COLO668 (cell line): ENCODE data around the gene NTM.

ENCODE experiments used
- DNase-seq: peaks from one replicate; lab custom pipeline; 2025; ENCODE audit not compliant: unreplicated experiment; lab: John Stamatoyannopoulos, UW

NTM gene

GRCh38 chr11:131906963-131907362, 536.5 kb downstream of the NTM start:
- no peak for DNase-seq

- no peak for DNase-seq
Measured at GRCh38 chr11:131907371-131907770, 537.0 kb downstream of the NTM start.

GRCh38 chr11:131908316-131908715, 537.9 kb downstream of the NTM start:
- no peak for DNase-seq

DNA sequence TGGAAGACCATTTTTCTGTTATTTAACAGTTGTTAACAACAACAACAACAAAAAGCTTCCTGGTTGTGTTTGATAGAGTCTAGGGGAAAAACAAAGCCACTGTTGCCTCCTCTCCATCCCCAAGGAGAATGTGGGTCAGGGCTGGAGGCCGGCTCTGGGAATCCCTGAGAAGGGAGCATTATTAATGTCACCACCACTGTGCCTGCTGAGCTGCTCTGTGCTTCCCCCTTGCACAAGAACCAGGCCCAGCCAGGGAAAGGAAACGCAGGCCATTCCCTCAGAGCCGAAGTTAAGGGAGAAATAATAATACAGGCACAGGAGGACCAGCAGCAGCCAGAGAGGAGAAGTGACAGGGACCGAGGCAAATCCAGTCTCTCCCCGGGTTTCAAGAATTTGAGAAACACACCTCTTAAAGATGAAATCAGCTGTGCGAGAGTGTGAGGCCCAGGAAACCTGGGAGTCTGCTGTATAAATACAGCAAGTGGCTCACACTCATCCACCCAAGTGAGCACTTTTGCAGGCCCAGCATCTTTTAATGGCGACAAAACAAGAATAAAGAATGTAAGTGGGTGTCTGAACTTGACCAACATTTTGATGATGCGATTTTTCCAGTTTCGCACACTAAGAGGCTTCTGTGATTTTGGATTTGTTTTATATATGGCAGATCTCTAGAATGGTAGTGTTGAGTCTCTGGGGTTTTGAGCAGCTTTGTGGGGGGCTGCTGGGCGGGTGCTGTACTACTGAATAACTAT, 539.2 kb downstream of the NTM start:
- DNase-seq = no peak

DNA sequence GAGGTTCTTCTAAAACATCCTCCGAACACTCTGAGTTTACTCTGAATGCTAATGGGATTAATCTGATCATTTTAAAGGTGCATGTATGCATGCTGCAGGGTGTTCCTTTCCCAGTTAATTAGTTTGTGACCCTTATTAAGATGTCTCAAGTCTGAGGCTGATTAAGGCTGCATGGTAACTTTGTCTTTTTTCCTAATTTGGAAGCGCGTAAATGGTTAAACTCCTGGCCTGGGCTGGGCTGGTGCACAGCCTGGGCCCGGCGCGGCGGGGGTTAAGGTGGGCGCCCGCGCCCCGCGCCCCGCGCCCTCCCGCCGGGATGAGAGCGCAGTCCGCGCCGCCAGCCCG, 539.7 kb downstream of the NTM start:
- DNase-seq = no peak

DNA sequence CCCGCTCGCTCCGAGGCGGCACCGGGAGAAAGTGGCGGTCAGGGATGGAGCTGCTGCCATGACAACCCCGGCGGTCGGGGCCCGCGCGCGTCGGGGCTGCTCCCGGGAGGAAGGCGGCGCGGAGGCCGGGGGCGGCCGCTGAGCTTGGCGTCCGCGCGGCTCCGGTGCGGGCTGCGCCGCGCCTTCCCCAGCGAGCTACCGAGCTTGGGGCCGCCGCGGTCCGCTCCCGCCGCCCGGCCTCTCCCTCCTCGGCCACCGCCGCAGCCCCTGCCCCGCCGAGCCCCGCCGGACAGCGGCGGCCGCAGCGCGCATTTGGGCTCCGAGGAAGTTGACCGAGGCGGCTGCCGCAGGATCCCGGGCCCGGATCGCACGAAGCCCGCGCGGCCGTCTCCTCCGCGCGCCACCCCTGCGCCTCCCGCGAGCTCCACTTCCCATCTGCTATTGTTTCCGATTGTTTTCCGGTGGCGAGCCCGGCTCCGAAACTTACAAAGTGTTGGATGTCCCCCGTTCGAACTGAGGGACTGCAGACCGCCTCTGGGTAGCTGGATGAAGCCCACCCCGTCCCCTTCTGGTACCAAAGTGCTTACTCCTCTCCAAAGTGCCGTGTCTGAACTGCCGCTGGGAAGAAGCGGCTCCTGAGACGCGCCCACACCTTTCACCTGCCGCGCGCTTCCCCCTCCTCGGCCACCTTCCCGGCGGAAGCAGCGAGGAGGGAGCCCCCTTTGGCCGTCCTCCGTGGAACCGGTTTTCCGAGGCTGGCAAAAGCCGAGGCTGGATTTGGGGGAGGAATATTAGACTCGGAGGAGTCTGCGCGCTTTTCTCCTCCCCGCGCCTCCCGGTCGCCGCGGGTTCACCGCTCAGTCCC, 540.3 kb downstream of the NTM start:
- peak; percentile 77 for DNase-seq

DNA sequence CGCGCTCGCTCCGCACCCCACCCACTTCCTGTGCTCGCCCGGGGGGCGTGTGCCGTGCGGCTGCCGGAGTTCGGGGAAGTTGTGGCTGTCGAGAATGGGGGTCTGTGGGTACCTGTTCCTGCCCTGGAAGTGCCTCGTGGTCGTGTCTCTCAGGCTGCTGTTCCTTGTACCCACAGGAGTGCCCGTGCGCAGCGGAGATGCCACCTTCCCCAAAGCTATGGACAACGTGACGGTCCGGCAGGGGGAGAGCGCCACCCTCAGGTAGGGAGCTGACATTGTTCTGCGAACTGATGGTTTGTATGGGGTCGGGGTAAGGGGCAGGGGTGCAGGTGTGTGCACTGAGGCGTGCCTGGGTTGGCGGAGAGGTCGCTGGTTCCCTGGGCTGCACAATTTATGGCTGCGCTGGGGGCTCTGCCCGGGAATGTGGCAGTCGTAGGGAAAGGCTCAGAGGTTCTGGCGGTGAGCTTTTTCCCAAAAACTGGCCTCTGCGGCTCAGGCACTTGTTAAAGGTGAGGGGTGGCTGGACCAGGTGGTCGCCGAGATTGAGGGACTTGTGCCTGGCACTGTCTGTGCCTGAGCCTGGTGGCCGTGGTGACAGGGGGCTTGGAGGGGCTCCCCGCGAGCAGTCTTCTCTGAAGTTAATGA, 541.1 kb downstream of the NTM start:
- peak; percentile 48 for DNase-seq

- DNase-seq = no peak
Measured at GRCh38 chr11:131912134-131912533, 541.7 kb downstream of the NTM start.

DNA sequence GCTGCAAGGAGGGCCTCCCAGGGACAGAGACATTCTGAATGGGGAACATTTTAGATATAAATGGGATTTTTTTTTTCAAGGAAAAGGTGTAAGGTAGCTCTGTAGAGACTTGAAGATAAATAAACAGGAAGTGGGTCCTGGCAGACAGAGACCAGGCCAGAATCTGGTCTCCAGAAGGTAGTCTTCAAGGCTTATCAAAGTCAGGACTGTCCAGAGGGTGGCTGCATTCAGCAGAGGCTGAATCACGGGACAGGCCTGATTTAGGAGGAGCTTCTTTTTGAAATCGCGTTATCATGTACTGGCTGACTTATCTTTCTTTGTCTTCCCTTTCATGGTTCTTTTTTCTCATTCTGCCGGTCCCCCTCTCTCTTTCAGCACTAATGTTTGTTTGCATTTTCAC, 542.9 kb downstream of the NTM start:
- no peak for DNase-seq

DNA sequence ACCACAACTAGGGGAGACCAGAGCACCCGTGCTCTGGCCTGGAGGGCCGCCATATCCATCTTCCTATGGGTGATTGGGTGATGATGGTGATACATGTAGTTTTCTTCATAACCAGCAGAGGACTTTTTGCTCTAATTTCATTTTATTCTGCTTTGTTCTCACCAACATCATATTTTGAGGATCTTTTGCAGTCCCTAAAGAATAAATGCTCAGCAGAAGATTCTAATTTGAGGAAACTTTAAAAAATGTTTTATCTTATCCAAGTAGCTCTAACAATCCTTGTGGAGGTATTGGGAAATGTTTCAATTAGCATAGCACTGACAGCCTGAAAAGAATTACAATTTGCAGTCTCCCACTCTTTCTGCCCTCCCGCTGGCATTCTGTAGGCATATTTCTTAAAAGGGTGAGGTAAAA, 544.0 kb downstream of the NTM start:
- DNase-seq = no peak

GRCh38 chr11:131916638-131917037, 546.2 kb downstream of the NTM start:
- no peak for DNase-seq

DNA sequence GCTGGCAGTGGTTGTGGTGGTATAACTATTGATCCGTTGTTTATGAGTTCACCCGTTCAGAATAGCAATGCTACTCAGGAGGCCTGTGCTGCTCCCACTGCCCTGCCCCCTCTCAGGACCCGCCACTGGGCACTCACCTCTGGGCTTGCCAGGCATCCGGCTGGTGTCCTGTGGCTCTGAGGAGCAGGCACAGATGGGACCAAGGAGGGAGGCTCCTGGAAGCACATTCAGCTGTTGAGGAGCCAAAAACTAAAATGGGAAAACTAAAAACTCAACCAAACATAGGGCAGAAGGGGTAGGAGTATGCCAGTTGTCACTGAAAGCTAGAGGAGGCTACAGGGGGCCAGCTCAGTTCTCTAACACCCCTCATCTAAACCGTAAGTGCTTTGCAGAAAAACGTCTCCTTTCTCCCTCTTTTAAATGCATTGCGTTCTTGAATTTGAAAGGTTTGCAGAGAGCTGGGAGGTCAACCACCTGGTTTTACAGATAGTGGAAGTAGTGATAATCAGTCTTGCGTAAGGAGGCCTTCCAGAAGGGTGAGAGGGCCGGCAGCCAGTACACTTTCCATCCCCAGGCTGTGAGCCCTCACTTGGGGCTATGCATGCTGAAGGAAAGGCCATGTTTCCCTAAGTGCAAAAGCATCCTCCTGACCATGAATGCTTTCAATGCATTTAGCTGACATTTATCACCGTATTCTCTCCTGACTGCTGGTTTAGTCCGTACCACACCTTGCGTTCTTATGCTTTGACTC, 547.4 kb downstream of the NTM start:
- no peak for DNase-seq

DNA sequence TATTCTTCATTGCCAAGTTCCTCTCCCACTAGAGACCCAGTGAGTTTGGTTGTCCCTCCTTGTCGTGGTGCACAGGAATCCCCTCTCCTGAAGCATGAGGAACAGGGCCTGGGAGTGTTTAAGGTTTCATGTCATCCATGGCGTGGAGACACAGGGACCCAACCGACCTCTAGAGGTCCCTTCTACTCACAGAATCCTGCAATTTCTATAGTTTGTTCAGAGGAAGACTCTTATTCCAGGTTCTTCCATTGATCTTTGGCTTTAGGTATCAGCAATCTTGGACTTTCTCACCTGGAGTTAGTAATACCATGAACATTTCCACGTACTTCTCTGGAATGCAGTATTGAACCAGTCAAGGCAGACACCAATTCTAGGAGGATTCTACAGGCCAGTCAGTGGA, 548.2 kb downstream of the NTM start:
- DNase-seq = no peak

DNA sequence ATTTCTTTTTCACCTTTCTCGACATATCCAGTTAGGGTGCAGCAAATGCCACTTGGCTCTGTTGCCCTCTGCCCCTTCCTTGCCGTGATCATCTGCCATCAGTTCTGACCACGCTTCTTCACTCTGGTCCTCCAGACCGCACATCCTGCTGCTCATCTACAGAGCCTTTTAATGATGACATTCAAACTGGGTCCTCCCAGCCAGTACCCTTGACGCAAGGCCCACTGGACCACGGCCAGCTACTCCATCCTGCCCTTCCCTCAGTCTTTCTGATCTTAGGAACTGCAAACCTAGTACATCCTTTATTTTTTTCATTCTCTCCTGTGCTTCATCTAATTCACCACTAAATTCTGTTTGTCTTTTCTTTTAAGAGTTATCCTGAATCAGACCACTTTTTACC, 551.8 kb downstream of the NTM start:
- no peak for DNase-seq

DNA sequence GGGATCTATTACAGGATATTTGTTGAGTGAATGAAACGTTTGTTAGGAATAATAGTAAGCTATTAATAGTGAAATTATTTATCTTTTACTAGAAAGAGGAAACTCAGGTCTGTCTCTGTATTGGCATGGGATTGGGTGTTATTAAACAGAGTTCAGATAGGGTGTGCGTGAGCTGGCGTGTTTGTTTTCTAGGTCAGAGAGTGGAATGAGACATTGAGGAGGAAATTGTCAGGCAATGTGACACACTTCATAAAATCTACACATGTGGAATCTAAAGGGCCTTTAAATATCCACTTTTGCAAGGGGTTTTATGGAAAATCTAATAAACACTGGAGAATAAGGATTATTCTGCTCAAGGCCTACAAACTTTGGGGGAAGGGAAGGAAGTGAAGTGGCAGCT, 552.9 kb downstream of the NTM start:
- no peak for DNase-seq

DNA sequence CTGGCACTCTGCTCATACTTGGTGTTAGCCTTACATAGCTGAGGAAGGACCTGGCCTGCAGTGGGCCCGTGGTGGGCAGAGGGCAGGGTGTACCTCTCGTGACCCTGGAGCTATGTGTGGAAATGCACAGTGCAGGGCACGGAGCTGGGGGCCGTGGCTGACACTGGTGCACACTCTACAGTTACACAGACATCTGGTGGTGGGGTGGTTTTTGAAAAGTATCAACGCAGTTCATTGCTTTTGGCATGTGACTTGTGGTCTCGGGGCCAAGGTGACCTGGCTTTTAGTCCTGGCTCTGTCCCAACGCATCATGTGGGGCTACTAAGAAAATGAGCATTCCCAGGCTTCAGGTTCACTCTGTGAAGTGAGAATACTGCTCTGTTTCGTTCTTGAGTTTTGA, 553.6 kb downstream of the NTM start:
- DNase-seq = no peak

- no peak for DNase-seq
Measured at GRCh38 chr11:131924457-131925201, 554.2 kb downstream of the NTM start.

DNA sequence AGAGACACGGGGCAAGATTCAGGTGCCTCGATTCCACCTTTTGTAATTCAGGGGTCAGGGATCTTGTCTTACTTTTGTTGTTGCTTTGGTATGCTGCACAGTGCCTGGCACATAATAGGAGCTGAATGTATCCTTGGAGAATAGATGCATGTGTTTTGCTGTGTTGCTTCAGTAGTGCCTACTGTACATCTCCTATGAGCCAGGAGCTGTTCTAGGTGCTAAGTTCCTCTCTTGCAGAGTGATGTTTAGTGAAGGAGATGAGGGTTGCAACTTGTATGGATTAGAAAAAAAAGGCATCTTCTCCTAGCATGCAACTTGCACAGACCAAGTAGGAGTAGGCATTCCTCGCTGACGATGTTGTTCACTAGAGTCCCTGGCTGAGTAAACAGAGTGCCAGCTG, 555.4 kb downstream of the NTM start:
- DNase-seq = no peak

DNA sequence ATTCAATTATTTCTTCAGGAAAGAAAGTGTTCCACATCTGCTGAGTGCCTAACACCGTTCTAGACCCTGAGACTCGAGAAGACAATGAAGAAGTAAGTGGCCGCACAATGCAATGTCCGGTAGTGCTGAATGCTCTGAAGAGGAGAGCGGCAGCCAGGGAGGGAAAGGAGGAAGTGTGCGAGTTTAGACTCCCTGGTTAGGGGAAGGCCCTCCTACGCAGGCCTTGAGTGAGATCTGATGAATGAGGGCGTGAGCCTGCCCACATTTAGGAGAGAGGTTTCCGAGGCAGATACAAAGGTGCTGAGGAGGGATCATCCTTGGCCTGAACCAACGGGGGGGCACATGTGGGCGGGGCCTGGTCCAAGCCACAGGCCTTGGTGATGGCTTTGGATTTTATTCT, 558.6 kb downstream of the NTM start:
- DNase-seq = no peak

DNA sequence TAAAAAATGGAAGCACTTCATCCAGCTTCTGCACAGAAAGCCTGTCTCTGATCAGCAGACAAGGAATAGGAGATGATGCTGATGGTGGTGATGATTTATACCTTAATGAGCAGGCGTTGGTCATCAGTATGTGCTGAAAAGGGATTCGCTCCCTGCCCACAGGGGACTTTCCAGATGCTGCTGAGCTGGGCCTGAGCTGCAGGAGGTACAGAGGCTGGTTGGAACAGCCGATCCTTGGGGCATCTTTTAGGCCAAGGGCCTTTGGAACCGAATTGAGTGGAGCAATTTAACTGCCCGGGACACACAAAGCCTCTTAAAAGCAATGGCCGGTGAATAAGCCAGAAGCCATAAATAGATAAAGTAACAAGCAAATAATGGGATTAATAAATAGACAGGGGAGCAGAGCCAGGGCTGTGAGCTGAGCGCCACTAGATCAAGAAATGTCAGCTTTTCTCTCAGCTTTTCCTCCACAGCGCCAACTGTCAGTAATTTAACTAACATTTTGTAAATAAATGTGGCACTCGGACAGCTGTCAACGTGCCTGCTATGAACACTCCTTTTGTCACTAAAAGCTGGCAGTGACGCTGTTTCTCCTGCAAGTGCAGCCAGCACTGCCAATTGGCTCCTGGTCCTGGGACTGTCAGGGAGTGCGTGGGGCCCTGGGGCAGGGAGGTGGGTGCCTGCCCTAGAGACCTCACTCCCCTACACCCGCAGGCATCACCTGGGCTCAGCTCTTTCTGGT, 562.3 kb downstream of the NTM start:
- DNase-seq = no peak
